ENCODE data around the gene APOL2.
A peak's percentile ranks its signal among the peaks of the same experiment; 100 is the strongest.

The APOL2 gene

DNA sequence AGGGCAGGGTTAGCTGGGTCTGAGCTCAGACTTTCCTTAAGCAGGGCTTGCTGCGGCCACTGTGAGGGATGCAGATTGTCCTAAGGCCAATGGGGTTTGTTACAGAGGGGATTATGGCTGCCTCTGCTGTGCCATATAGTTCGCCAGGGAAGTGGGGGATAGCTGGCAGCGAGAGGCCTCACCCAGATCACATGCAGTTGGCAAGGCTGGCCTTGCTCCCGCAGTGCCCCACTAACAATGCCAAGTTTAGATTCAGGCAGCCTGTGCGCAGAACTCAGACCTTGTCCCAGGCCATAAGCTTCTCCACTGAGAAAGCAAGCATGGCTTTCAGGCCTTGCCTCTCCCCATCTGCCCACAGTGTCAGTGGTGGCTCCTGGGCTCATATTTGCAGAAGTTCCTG, 4.7 kb upstream of the APOL2 start:
- peaks cover 22% of the 10 kb centered on the region for H3K4me1 Mint-ChIP-seq
- peaks cover 30% of the 10 kb centered on the region for H3K9me3 Mint-ChIP-seq
- no peaks in the 10 kb centered on the region for H3K27me3 Mint-ChIP-seq (ENCODE audit: low read depth)
- no peak overlapping the region for H3K27ac Mint-ChIP-seq
- no peak overlapping the region for H3K4me3 Mint-ChIP-seq
- H3K36me3 Mint-ChIP-seq (ENCODE audit: low read depth) = peaks cover 6% of the 10 kb centered on the region
- no peak for TF ChIP-seq CTCF (IDR thresholded peaks at IDR 0.05; ENCODE audit: unreplicated experiment in 3 of 3)

GRCh38 chr22:36239150-36239400, 252 bp downstream of the APOL2 start:
- Mint-ChIP-seq H3K4me1 (peaks cover 56% of the 10 kb centered on the region), H3K27me3 (ENCODE audit: low read depth) (no peaks in the 10 kb centered on the region), H3K36me3 (ENCODE audit: low read depth) (peaks cover 24% of the 10 kb centered on the region), H3K9me3 (peaks cover 15% of the 10 kb centered on the region), H3K4me3 (peak overlapping the region; percentile 87 to 99 (median 96)), H3K27ac (peak overlapping the region; percentile 96 to 99 (median 96))
- TF ChIP-seq CTCF (IDR thresholded peaks at IDR 0.05; ENCODE audit: unreplicated experiment in 3 of 3) = no peak

DNA sequence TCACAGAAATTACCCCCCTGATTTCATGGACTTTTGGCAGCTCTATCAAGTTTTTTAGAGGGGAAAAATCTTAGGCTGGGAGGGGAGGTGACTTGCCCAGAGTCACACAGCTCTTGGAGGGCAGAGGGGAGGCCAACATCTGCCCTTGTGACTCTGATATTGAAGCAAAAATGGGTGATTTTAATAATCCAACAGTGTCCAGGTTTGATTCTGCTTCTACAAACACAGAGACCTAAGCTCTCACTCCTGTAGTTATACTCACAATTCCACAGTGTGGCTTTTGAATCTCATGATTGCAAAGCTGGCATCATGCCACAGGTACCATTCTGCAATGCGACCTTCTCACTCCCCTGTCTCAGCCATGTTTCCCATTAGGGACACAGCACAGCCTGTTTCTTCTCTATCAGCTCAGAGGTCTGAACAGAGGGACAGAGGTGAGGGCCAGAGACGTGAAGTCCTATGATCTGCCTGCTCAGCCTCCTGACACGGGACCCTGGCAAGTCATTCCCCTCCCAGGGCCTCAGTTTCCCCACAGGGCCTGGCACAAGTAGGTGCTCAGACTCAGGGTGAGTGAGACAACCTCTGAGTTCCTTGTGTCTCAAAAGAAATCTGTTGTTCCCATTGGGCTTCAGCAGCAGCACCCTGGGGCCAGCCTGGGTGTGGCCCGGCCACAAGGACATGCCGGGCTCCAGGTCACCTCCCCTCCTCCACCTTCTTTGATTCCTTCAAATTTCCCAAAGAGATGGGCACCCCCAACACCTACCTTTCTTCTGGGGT, 766 bp downstream of the APOL2 start:
- no peaks in the 10 kb centered on the region for H3K27me3 Mint-ChIP-seq (ENCODE audit: low read depth)
- TF ChIP-seq CTCF (IDR thresholded peaks at IDR 0.05; ENCODE audit: unreplicated experiment in 3 of 3) = no peak
- peaks cover 15% of the 10 kb centered on the region for H3K9me3 Mint-ChIP-seq
- H3K36me3 Mint-ChIP-seq (ENCODE audit: low read depth) = peaks cover 29% of the 10 kb centered on the region
- H3K27ac Mint-ChIP-seq = peak overlapping the region; percentile 96 to 99 (median 96)
- H3K4me3 Mint-ChIP-seq = peak overlapping the region; percentile 87 to 99 (median 96)
- peaks cover 60% of the 10 kb centered on the region for H3K4me1 Mint-ChIP-seq

GRCh38 chr22:36237462-36238372, 1.6 kb downstream of the APOL2 start:
- Mint-ChIP-seq H3K4me3 (peak overlapping the region; percentile 87 to 99 (median 96)), H3K36me3 (ENCODE audit: low read depth) (peaks cover 31% of the 10 kb centered on the region), H3K4me1 (peaks cover 60% of the 10 kb centered on the region), H3K27ac (peak overlapping the region; percentile 96 to 99 (median 96)), H3K27me3 (ENCODE audit: low read depth) (no peaks in the 10 kb centered on the region), H3K9me3 (peaks cover 9% of the 10 kb centered on the region)
- no peak for TF ChIP-seq CTCF (IDR thresholded peaks at IDR 0.05; ENCODE audit: unreplicated experiment in 3 of 3)

DNA sequence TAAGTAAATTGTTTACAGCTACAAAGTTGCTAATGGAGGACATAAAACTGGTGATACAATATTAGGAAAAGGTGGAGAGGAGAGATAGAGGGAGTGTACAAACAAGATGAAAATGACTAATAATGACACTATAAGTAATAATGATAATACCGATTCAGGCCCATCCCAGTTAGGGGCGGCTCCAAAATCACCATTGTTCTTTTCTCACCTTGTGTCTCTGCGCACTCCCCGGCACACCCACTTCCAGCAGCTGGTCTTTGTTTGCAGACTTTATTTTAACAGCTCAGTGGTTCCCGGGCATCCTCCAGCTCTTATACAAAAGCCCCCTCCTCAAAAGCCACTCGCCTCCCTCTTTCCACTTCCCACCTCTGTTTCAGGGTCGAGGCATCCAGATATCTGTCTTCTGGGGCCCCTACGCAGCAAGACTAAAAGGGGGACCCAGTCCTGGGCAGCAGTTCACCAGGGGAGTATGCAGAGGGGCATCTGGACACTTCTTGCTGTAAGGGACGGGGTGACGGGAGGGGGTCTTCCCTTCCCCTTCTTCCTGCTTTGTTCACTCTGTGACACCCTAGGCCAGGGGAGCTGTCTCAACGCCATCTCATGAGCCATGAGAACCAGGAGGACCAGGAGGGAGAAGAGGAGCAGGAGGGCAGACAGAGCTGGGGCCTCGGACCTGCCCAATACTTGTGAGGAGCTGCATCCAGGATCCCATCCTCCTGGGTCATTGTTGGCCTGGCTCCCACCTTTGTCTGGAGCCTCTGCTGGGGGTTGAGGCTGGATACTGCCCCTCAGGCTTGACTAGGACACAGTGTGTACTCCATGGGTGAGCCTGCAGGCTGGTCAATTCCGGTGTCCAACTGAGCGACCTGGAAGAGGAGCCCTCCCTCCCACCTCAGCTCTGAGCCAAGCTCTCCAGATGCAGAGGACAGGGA, 2.7 kb downstream of the APOL2 start:
- Mint-ChIP-seq H3K27ac (peak overlapping the region; percentile 10 to 51 (median 34)), H3K4me3 (peak overlapping the region; percentile 10 to 52 (median 52)), H3K27me3 (ENCODE audit: low read depth) (no peaks in the 10 kb centered on the region), H3K4me1 (peaks cover 60% of the 10 kb centered on the region), H3K9me3 (peaks cover 2% of the 10 kb centered on the region), H3K36me3 (ENCODE audit: low read depth) (peaks cover 38% of the 10 kb centered on the region)
- TF ChIP-seq CTCF (IDR thresholded peaks at IDR 0.05; ENCODE audit: unreplicated experiment in 3 of 3) = no peak

Data from nephron (organoid).